NCI-H1694 (cell line): ENCODE measurements around the gene MRPL41.
"Not testable (repeated sequence)": the region's sequence is repeated elsewhere in the genome, so short reads cannot be mapped to it uniquely, and the experiment has no call there.

Experiments
- DNase-seq: peaks from one replicate; lab custom pipeline; 2025; lab: John Stamatoyannopoulos, UW

The MRPL41 gene

GRCh38 chr9:137551264-137552021, at the start of gene MRPL41:
Gene MRPL41 (plus strand): TSS chr9:137551879. CDS start chr9:137552082, 203 bp downstream.
- peak; percentile 13 for DNase-seq

GRCh38 chr9:137502008-137502911, 49.4 kb upstream of the MRPL41 start:
- no peak for DNase-seq

GRCh38 chr9:137504432-137504777, 47.3 kb upstream of the MRPL41 start:
- DNase-seq, result no peak

GRCh38 chr9:137505421-137506140, 46.1 kb upstream of the MRPL41 start:
- no peak for DNase-seq

- no peak for DNase-seq
These were observed 45.4 kb upstream of the MRPL41 start for GRCh38 chr9:137506274-137506673.

GRCh38 chr9:137506702-137507171, 44.9 kb upstream of the MRPL41 start:
- peak; percentile 21 for DNase-seq

- no peak for DNase-seq
These were observed 42.5 kb upstream of the MRPL41 start for GRCh38 chr9:137509198-137509597.

- not testable (repeated sequence) for DNase-seq
These were observed 40.6 kb upstream of the MRPL41 start for GRCh38 chr9:137511126-137511525.

GRCh38 chr9:137511758-137512463, 39.8 kb upstream of the MRPL41 start:
- DNase-seq, result no peak

- not testable (repeated sequence) for DNase-seq
These were observed 38.5 kb upstream of the MRPL41 start for GRCh38 chr9:137513136-137513535.

GRCh38 chr9:137513801-137514570, 37.7 kb upstream of the MRPL41 start:
- not testable (repeated sequence) for DNase-seq

- DNase-seq, result no peak
These were observed 36.9 kb upstream of the MRPL41 start for GRCh38 chr9:137514691-137515337.

GRCh38 chr9:137515338-137515724, 36.3 kb upstream of the MRPL41 start:
- DNase-seq, result no peak

GRCh38 chr9:137516144-137516917, 35.3 kb upstream of the MRPL41 start:
- DNase-seq, result no peak

GRCh38 chr9:137518661-137519459, 32.8 kb upstream of the MRPL41 start:
- DNase-seq, result not testable (repeated sequence)

GRCh38 chr9:137519553-137519952, 32.1 kb upstream of the MRPL41 start:
- DNase-seq, result no peak

GRCh38 chr9:137520614-137521404, 30.9 kb upstream of the MRPL41 start:
- no peak for DNase-seq
